MCF 10A (cell line): ENCODE results near the gene CD34. TPM values are rescaled to one million over a fixed set of nuclear protein-coding genes. Genes with fewer than 3 reads are reported as not detected.
A peak's percentile ranks its signal among the peaks of the same experiment; 100 is the strongest.

ENCODE experiments used
- BruUV-seq: library from RNA; stranded (reverse); fragments of 400-500 nt; replicated peaks from 2 replicates; lab custom pipeline; 2021; lab: Mats Ljungman, UMichigan
- CTCF ChIA-PET: fragments of 300-600 bp; sonication (Branson Sonifier 250); formaldehyde crosslinking; extraction: SDS; loops from one replicate; lab custom pipeline; 2021; ENCODE audit warnings: antibody characterized with exemption, inconsistent platforms; lab: Yijun Ruan, JAX
- POLR2A ChIA-PET: fragments of 300-600, 350-650 bp; sonication (Branson Sonifier 250); formaldehyde crosslinking; extraction: SDS; loops from one replicate; lab custom pipeline; 2020; ENCODE audit warnings: antibody characterized with exemption, inconsistent platforms; lab: Yijun Ruan, JAX
- DNase-seq: peaks from one replicate; pipeline ENCODE4 v3.0.0-alpha.2; 2018; ENCODE audit not compliant: unreplicated experiment
- H3K27ac Mint-ChIP-seq: one replicate; pipeline ENCODE4 v1.8.0; 2022; ENCODE audit warnings: mild to moderate bottlenecking, low read depth, mixed read lengths; ENCODE audit not compliant: unreplicated experiment
- H3K27me3 Mint-ChIP-seq: one replicate; pipeline ENCODE4 v1.8.0; 2022; ENCODE audit warnings: mixed read lengths; ENCODE audit not compliant: insufficient read depth, unreplicated experiment
- H3K36me3 Mint-ChIP-seq: one replicate; pipeline ENCODE4 v1.8.0; 2022; ENCODE audit warnings: mild to moderate bottlenecking, moderate library complexity, mixed read lengths; ENCODE audit not compliant: insufficient read depth, unreplicated experiment
- H3K4me1 Mint-ChIP-seq: one replicate; pipeline ENCODE4 v1.8.0; 2022; ENCODE audit warnings: mixed read lengths; ENCODE audit not compliant: insufficient read depth, unreplicated experiment
- H3K4me3 Mint-ChIP-seq: one replicate; pipeline ENCODE4 v1.8.0; 2022; ENCODE audit warnings: mild to moderate bottlenecking, moderate library complexity, mixed read lengths; ENCODE audit not compliant: unreplicated experiment
- H3K9me3 Mint-ChIP-seq: one replicate; pipeline ENCODE4 v1.8.0; 2022; ENCODE audit warnings: mixed read lengths; ENCODE audit not compliant: unreplicated experiment
- CTCF ChIP-seq: fragments of 200-600 bp; IDR thresholded peaks from one replicate; pipeline ENCODE4 v1.8.0; 2022; ENCODE audit warnings: antibody characterized with exemption, mild to moderate bottlenecking; ENCODE audit not compliant: unreplicated experiment
- intact Hi-C: fragments of 100-400 bp; cut with micrococcal nuclease; formaldehyde crosslinking; loops from 2 replicates; pipeline ENCODE4 v1.14.1; 2022
- total RNA-seq: library from RNA; stranded (reverse); gene quantifications from 2 replicates; pipeline ENCODE4 v1.2.3, GENCODE V29; 2022

CD34 gene
- total RNA-seq, 1 experiment from 2014 or later, result not detected

DNA sequence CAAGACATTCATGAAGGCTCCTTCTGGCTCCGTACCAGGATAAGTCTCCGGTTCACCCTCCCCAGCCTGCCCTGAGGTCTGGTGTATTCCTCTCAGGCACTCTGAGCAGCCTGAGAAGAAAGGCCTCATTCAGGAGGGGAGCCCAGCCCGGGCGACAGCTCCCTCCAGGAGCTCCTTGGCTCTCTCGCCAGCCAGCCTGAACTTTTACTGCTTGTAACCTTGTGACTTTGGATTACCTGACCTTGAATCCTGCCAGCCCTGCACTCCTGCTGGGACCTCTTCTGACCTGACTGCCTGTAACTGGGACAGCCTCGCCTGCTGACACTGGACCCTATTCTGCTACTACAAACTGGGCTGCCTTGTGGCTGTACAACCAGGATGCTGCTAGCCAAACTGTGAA is 65.8 kb downstream of the CD34 start:
- peaks cover 64% of the 10 kb centered on the region for H3K4me1 Mint-ChIP-seq
- H3K36me3 Mint-ChIP-seq, result peaks cover 21% of the 10 kb centered on the region
- TF ChIP-seq CTCF, result no peak
- ChIA-PET CTCF (interaction anchor here (1.0 to 2.1 kb wide), 6 partner anchors 15 to 153 kb away, joined by 3 to 13 read pairs (median 6); no protein-coding TSS in a partner anchor), POLR2A (interaction anchor here (1.4 to 2.1 kb wide), 2 partner anchors 15 to 23 kb away, joined by 11 to 16 read pairs; no protein-coding TSS in a partner anchor)
- DNase-seq, result no peak
- peak overlapping the region; percentile 94 for H3K27ac Mint-ChIP-seq
- BruUV-seq, result no TSS peak
- intact Hi-C loops, result no loop called here
- H3K4me3 Mint-ChIP-seq, result no peak overlapping the region
- H3K27me3 Mint-ChIP-seq, result no peaks in the 10 kb centered on the region
- H3K9me3 Mint-ChIP-seq, result no peaks in the 10 kb centered on the region

- H3K27me3 Mint-ChIP-seq, result no peaks in the 10 kb centered on the region
- H3K9me3 Mint-ChIP-seq, result no peaks in the 10 kb centered on the region
- ChIA-PET POLR2A (no interaction called here), CTCF (no interaction called here)
- peaks cover 56% of the 10 kb centered on the region for H3K4me1 Mint-ChIP-seq
- H3K4me3 Mint-ChIP-seq, result no peak overlapping the region
- peaks cover 21% of the 10 kb centered on the region for H3K36me3 Mint-ChIP-seq
- DNase-seq, result peak; percentile 78
- peak overlapping the region; percentile 43 for H3K27ac Mint-ChIP-seq
- intact Hi-C loops, result no loop called here
- TF ChIP-seq CTCF, result no peak
- no TSS peak for BruUV-seq
Measured at GRCh38 chr1:207844371-207844770, 66.6 kb downstream of the CD34 start.

GRCh38 chr1:207842506-207842905 is 68.4 kb downstream of the CD34 start:
- Mint-ChIP-seq H3K4me1 (peaks cover 55% of the 10 kb centered on the region), H3K27ac (peak overlapping the region; percentile 43), H3K27me3 (no peaks in the 10 kb centered on the region), H3K9me3 (no peaks in the 10 kb centered on the region), H3K4me3 (no peak overlapping the region), H3K36me3 (peaks cover 31% of the 10 kb centered on the region)
- DNase-seq, result no peak
- no peak for TF ChIP-seq CTCF
- intact Hi-C loops, result no loop called here
- POLR2A ChIA-PET, result interaction anchor here (0.6 to 6.1 kb wide), 9 partner anchors 9 to 1207 kb away, joined by 3 to 33 read pairs (median 7); partner anchors contain the start of gene DYRK3
- CTCF ChIA-PET, result interaction anchor here (0.6 to 28.1 kb wide), 11 partner anchors 10 to 1923 kb away, joined by 3 to 790 read pairs (median 4); no protein-coding TSS in a partner anchor
- no TSS peak for BruUV-seq

GRCh38 chr1:207841901-207842300 is 69.0 kb downstream of the CD34 start:
- H3K27ac Mint-ChIP-seq, result no peak overlapping the region
- no peaks in the 10 kb centered on the region for H3K27me3 Mint-ChIP-seq
- no peak for DNase-seq
- intact Hi-C loops, result no loop called here
- peaks cover 57% of the 10 kb centered on the region for H3K4me1 Mint-ChIP-seq
- BruUV-seq, result no TSS peak
- no peaks in the 10 kb centered on the region for H3K9me3 Mint-ChIP-seq
- POLR2A ChIA-PET, result interaction anchor here (0.7 to 6.1 kb wide), 8 partner anchors 8 to 537 kb away, joined by 3 to 33 read pairs (median 4); no protein-coding TSS in a partner anchor
- H3K4me3 Mint-ChIP-seq, result no peak overlapping the region
- no peak for TF ChIP-seq CTCF
- CTCF ChIA-PET, result interaction anchor here (0.6 to 28.1 kb wide), 9 partner anchors 9 to 1922 kb away, joined by 3 to 790 read pairs (median 9); no protein-coding TSS in a partner anchor
- peaks cover 31% of the 10 kb centered on the region for H3K36me3 Mint-ChIP-seq
